ENCODE results near the gene TMEM19.

Gene TMEM19

DNA sequence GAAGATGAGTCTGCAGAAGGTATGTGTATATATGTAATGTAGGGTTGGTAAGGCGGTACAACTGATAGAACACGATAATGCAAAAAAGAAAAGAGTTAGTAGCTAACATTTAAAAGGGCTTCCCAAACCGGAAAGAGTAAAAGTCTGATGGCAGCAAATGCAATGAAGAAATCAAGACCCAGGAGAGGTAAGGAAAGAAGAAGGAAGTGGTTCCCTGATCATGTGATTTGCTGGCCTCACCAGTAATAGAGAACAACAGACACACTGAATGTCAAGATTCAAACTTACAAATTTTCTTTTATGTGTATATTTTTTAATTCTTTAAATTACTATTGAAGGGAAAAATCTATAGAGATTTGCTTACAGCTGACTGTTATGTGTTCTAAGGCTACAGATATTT is 40.6 kb upstream of the TMEM19 start:
- DNase-seq (ENCODE audit: insufficient read length, low spot score) (no peak), FAIRE-seq (no peak)
- TF ChIP-seq, protein P1, sequence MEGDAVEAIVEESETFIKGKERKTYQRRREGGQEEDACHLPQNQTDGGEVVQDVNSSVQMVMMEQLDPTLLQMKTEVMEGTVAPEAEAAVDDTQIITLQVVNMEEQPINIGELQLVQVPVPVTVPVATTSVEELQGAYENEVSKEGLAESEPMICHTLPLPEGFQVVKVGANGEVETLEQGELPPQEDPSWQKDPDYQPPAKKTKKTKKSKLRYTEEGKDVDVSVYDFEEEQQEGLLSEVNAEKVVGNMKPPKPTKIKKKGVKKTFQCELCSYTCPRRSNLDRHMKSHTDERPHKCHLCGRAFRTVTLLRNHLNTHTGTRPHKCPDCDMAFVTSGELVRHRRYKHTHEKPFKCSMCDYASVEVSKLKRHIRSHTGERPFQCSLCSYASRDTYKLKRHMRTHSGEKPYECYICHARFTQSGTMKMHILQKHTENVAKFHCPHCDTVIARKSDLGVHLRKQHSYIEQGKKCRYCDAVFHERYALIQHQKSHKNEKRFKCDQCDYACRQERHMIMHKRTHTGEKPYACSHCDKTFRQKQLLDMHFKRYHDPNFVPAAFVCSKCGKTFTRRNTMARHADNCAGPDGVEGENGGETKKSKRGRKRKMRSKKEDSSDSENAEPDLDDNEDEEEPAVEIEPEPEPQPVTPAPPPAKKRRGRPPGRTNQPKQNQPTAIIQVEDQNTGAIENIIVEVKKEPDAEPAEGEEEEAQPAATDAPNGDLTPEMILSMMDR (IDR thresholded peaks at IDR 0.05; ENCODE audit: insufficient read depth, missing control alignments): no peak

DNA sequence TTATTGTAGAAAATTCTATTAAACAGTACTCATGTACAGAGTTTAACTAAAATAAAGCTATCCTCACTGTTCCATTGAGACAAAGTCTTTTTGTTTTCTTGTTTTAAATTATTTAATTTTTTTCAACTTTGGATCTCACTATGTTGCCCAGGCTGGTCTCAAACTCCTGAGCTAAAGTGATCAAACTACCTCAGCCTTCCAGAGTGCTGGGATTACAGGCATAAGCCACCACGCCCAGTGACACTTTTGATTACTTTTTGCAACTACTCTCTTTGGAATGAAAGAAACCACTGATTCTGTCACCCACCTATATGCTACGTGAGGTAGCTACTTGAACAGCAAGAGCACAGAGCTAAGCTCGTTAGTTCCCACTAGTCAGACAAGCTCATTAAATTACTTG is 39.4 kb upstream of the TMEM19 start:
- FAIRE-seq (no peak), DNase-seq (ENCODE audit: insufficient read length, low spot score) (no peak)
- TF ChIP-seq, protein P1 (IDR thresholded peaks at IDR 0.05; ENCODE audit: insufficient read depth, missing control alignments): no peak

DNA sequence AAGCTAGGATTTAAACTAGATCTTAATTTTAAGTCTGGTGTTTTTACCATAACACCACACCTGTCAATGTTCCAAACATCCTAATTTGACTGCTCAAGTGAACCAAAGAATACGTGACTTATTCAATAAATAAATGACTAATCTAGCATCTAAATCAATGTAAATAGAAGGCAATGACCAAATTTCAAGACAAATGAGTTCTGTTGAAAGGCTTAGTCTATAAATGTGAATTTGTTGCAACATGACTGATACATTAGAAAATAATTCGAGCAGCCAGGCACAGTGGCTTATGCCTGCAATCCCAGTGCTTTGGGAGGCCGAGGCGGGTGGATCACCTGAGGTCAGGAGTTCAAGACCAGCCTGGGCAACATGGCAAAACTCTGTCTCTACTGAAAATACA is 37.3 kb upstream of the TMEM19 start:
- FAIRE-seq: no peak
- TF ChIP-seq, protein P1 (IDR thresholded peaks at IDR 0.05; ENCODE audit: insufficient read depth, missing control alignments): no peak

DNA sequence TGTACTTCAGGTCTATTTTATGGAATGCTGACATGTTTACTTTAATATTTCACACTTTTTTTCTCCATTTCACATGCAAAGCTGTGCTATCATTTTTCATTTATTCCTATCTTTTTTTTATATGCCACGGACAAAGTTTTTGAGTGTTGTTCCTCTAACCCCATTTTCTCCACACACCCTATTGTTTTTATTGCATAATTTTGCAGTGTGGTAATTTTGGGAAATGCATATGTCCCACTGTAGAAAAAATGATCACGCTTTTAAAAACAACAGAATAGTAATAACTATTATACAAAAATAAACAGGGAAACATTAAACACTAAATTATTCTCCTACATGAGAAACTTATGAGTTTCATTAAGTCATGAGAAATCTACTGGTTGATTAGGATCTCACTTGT is 36.5 kb upstream of the TMEM19 start:
- FAIRE-seq (no peak), DNase-seq (ENCODE audit: insufficient read length, low spot score) (no peak)
- TF ChIP-seq, protein P1 (IDR thresholded peaks at IDR 0.05; ENCODE audit: insufficient read depth, missing control alignments): no peak

More for the DNA sequence above, 37.3 kb upstream of the TMEM19 start:
- no peak for DNase-seq (ENCODE audit: insufficient read length, low spot score)

DNA sequence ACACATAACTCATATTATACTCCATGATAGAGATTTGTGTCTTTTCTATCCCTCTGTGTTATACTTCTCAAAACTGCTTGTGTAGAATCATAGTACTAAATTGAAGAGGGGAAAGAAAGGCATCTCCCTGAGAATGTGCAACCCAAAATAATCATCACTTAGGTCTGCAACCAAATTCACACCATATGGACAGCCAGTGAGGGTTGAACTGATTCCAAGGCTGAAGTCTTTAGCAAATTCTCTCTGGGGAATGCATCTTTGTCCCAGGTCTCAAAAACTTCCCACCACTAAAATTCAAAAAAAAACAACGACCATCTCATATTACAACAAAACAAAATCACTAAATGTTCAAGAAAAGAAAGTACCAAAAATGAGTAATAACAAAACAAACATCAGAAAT is 33.2 kb upstream of the TMEM19 start:
- TF ChIP-seq, protein P1 (IDR thresholded peaks at IDR 0.05; ENCODE audit: insufficient read depth, missing control alignments): no peak
- no peak for FAIRE-seq

DNA sequence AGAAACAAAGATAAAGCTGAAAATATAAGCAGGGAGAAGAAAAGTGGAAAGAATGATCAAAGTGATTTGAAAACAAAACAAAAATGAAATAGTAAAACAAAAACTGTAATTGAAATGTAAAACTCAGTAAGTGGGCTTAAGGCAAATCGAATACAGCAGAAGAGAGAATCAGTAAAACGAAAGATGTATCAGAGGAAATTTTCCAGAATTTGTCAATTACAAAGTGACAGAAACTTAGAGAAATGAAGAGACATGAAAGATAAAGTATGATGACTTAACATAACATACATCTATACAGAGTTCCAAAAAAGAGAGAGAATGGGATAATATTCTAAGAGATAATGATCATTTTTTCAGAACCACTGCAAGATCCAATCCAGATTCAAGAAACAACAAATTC is 32.7 kb upstream of the TMEM19 start:
- DNase-seq (ENCODE audit: insufficient read length, low spot score) (no peak), FAIRE-seq (no peak)
- TF ChIP-seq, protein P1 (IDR thresholded peaks at IDR 0.05; ENCODE audit: insufficient read depth, missing control alignments): no peak

More for the DNA sequence above, 33.2 kb upstream of the TMEM19 start:
- DNase-seq (ENCODE audit: insufficient read length, low spot score): no peak

DNA sequence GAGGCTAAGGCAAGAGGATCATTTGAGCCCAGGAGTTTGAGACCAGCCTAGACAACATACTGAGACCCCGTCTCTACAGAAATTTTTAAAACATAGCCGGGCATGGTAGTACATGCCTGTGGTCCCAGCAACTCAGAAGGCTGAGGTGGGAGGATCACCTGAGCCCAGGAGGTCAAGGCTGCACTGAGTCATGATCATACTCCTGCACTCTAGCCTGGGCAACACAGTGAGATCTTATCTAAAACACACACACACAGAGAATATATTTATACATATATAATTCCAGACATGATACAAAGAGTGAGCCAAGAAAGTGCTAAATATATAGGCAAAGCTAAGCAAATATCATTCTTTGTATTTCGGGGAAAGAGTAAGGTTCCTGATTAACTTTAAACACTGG is 31.7 kb upstream of the TMEM19 start:
- DNase-seq (ENCODE audit: insufficient read length, low spot score) (no peak), FAIRE-seq (no peak)
- TF ChIP-seq, protein P1 (IDR thresholded peaks at IDR 0.05; ENCODE audit: insufficient read depth, missing control alignments): no peak
